SIG-M5 treated with dmso at 0.1 percent for 504 hours (cell line): ENCODE measurements around the gene MUC3A.
"Not testable (repeated sequence)": the region's sequence is repeated elsewhere in the genome, so short reads cannot be mapped to it uniquely, and the experiment has no call there.

ENCODE experiments used
- DNase-seq: peaks from one replicate; lab custom pipeline; 2025; ENCODE audit not compliant: unreplicated experiment; lab: John Stamatoyannopoulos, UW

MUC3A gene

GRCh38 chr7:100971111-100972001 lies 22.0 kb downstream of the MUC3A start:
- DNase-seq: no peak

DNA sequence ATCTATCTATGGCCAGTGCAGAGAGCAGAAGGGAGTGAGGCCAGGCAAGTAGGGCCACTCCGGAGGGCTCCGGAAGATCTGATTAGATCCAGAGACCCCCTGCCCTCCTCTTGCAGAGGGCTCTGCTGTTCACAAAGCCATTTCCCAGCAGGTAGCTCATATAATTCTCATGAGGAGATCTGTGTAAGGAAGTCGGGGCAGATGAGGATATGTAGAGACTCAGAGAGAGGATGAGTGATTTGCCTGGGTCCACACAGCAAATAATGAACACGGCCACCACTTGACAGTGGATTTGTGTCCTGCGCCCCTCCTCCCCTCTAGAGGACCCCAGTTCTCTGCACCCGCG lies 22.6 kb downstream of the MUC3A start:
- DNase-seq: no peak

DNA sequence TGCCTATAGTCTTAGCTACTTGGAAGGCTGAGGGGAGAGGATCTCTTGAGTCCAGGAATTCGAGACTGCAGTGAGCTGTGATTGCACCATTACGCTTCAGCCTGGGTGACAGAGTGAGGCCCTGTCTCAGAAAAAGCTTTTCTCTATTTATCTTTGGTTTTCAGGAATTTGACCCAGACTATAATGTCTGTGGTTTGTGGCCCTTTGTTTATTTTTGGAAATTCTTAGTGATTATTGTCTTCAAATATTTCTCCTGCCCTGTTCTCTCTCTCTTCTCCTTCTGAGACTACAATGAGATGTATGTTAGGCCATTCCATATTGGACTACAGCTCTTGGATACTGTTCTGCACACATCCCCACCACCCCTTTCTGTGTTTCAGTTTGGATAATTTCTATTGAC lies 24.7 kb downstream of the MUC3A start:
- no peak for DNase-seq

- no peak for DNase-seq
Measured at GRCh38 chr7:100975371-100975821, 26.1 kb downstream of the MUC3A start.

DNA sequence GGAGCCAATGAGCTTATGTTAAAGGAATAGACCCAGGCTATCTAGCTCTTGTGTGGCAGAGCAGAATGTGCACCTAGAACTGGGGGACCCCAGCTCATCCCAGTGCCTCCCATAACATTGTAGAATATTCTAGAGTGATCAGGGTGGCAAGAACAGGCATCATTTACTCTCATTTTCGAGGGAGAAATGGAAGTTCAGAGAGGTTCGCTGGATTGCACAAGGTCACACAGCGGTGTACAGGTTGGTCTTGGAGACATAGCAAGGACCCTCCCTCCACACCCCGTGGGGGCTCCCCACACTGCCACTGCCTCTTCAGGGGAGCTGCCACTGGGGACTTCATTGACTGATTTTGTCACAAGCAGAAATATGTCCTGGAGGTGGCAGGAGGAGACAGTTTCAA lies 29.0 kb downstream of the MUC3A start:
- DNase-seq: no peak

DNA sequence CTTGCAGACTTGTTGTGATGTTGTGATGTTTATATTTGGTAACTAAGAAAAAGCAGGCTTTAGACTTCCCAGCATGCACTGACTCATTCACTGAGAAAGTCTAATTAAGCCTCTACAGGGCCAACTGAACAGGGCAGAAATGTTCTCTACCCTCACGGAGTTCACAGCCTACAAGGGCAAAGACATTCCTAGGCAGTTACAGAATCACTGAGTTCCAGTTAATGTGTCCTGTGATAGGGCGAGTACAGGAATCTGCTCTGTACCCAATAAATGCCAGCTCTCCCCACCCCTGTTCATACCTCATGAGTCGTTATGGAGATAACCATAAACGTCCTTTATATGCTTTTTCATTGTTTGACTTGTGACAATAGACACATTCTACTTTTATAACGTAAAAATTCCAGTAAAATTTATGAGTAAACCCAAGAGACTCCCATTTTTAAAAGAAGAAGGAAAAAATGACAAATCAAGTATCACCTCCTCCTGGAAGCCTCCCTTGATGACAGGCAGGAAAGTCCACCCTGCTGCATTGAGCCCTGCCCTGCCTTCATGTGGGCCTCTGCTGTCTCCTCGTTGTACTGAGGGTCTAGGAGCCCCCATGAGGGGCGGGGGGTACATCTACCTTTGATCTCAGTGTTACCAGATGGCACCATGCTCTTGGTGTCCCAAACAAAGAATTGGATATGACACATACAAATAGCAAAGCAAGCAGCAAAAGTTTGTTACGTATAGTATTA lies 34.3 kb downstream of the MUC3A start:
- DNase-seq: peak; percentile 8

- DNase-seq: not testable (repeated sequence)
Measured at GRCh38 chr7:100984241-100984918, 35.0 kb downstream of the MUC3A start.

GRCh38 chr7:100985033-100985797 lies 35.9 kb downstream of the MUC3A start:
- not testable (repeated sequence) for DNase-seq

DNA sequence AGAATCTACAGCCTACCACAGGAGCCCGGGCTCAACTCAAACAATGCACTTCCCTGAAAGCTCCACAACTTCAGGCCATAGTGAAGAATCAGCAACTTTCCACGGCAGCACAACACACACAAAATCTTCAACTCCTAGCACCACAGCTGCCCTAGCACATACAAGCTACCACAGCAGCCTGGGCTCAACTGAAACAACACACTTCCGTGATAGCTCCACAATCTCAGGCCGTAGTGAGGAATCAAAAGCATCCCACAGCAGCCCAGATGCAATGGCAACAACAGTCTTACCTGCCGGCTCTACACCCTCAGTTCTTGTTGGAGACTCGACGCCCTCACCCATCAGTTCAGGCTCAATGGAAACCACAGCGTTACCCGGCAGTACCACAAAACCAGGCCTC lies 42.3 kb downstream of the MUC3A start:
- no peak for DNase-seq

DNA sequence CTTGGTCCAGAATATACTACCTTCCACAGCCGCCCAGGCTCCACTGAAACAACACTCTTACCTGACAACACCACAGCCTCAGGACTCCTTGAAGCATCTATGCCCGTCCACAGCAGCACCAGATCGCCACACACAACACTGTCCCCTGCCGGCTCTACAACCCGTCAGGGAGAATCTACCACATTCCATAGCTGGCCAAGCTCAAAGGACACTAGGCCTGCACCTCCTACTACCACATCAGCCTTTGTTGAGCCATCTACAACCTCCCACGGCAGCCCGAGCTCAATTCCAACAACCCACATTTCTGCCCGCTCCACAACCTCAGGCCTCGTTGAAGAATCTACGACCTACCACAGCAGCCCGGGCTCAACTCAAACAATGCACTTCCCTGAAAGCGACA lies 42.9 kb downstream of the MUC3A start:
- not testable (repeated sequence) for DNase-seq

DNA sequence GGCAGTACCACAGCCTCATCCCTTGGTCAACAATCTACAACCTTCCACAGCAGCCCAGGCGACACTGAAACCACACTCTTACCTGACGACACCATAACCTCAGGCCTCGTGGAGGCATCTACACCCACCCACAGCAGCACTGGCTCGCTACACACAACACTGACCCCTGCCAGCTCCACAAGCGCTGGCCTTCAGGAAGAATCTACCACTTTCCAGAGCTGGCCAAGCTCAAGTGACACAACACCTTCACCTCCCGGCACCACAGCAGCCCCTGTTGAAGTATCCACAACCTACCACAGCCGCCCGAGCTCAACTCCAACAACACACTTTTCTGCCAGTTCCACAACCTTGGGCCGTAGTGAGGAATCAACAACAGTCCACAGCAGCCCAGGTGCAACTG lies 45.3 kb downstream of the MUC3A start:
- DNase-seq: not testable (repeated sequence)

DNA sequence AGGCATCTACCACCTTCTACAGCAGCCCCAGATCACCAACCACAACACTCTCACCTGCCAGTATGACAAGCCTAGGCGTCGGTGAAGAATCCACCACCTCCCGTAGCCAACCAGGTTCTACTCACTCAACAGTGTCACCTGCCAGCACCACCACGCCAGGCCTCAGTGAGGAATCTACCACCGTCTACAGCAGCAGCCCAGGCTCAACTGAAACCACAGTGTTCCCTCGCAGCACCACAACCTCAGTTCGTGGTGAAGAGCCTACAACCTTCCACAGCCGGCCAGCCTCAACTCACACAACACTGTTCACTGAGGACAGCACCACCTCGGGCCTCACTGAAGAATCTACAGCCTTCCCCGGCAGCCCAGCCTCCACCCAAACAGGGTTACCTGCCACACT lies 49.2 kb downstream of the MUC3A start:
- DNase-seq: not testable (repeated sequence)

GRCh38 chr7:100999334-100999733 lies 50.0 kb downstream of the MUC3A start:
- DNase-seq: not testable (repeated sequence)

GRCh38 chr7:101000025-101000424 lies 50.7 kb downstream of the MUC3A start:
- not testable (repeated sequence) for DNase-seq

DNA sequence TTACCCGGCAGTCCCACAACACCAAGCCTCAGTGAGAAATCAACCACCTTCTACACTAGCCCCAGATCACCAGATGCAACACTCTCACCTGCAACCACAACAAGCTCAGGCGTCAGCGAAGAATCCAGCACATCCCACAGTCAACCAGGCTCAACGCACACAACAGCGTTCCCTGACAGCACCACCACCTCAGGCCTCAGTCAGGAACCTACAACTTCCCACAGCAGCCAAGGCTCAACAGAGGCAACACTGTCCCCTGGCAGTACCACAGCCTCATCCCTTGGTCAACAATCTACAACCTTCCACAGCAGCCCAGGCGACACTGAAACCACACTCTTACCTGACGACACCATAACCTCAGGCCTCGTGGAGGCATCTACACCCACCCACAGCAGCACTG lies 53.0 kb downstream of the MUC3A start:
- DNase-seq: not testable (repeated sequence)

- not testable (repeated sequence) for DNase-seq
Measured at GRCh38 chr7:101007361-101007760, 58.0 kb downstream of the MUC3A start.

GRCh38 chr7:101009629-101010028 lies 60.3 kb downstream of the MUC3A start:
- no peak for DNase-seq

GRCh38 chr7:101012931-101013330 lies 63.6 kb downstream of the MUC3A start:
- no peak for DNase-seq

GRCh38 chr7:101015626-101016025 lies 66.3 kb downstream of the MUC3A start:
- no peak for DNase-seq

DNA sequence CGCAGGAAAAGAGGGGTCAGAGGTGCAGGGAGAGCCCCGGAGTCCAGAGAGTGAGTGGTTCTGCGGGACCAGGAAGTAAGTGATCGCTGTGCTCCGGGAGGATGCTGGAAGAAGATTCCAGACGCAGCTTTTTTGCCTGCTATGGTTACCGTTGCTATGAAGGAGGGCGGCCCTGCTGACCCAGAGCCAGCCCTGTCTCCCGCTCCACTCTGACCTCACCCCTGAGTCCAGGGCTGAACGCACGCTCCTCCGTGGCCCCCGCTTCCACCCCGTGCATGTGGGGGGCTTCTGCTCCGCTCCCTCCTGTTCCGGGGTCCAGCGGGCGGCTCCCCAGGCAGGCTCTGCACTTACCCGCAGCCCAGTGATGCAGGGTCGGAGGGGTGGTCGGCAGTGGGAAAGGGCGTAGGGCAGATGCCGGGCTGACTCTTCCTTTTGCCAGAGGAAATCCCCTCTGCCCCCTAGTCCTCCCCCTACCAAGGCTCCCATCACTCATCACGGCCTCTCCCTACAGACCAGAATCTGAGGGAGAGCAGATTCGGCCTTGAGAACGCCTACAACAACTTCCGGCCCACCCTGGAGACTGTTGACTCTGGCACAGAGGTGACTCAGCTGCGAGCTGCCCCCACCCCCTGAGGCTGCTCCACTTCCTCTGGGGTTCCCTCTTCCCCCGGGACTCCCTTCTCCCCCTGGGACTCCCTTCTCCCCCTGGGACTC lies 67.9 kb downstream of the MUC3A start:
- DNase-seq: peak; percentile 64
